Head of caudate nucleus (tissue), 42 donors: Measurements from ENCODE around the gene PACS2.
"Not testable (repeated sequence)": the region's sequence is repeated elsewhere in the genome, so short reads cannot be mapped to it uniquely, and the experiment has no call there.

Source experiments
- DNase-seq, 42 donors: peaks; one replicate each; pipeline versions ENCODE4 v3.0.0 to v3.0.0-alpha.2; 2020 to 2021; ENCODE audit warnings: mixed read lengths in 7 of 42
- intact Hi-C: fragments of 100-400 bp; cut with DNase I; formaldehyde crosslinking; loops from one replicate; pipeline ENCODE4 v1.15.0; 2022

Gene PACS2

GRCh38 chr14:105355850-105356604 lies 41.5 kb downstream of the PACS2 start:
- intact Hi-C loops, result no loop called here

GRCh38 chr14:105356927-105357326 lies 42.4 kb downstream of the PACS2 start:
- no peak for DNase-seq
- intact Hi-C loops, result no loop called here

More at GRCh38 chr14:105355850-105356604, 41.5 kb downstream of the PACS2 start:
- no peak for DNase-seq

- DNase-seq, result no peak
- intact Hi-C loops, result no loop called here
Measured at GRCh38 chr14:105357626-105358025, 43.1 kb downstream of the PACS2 start.

GRCh38 chr14:105358140-105358846 lies 43.7 kb downstream of the PACS2 start:
- intact Hi-C loops, result no loop called here
- DNase-seq, result no peak

- no peak for DNase-seq
- intact Hi-C loops, result no loop called here
Measured at GRCh38 chr14:105358943-105359342, 44.4 kb downstream of the PACS2 start.

- intact Hi-C loops, DNase-seq: not testable (repeated sequence)
Measured at GRCh38 chr14:105361412-105361811, 46.9 kb downstream of the PACS2 start.

GRCh38 chr14:105363847-105364708 lies 49.5 kb downstream of the PACS2 start:
- peak in 4 of 42 donors; percentile 22 to 47 (median 35) for DNase-seq
- intact Hi-C loops, result no loop called here

- intact Hi-C loops, result loop anchor here (5.0 kb wide), 1 partner anchor 117 kb away; no protein-coding TSS in a partner anchor
- DNase-seq, result no peak
Measured at GRCh38 chr14:105365101-105365500, 50.6 kb downstream of the PACS2 start.

GRCh38 chr14:105365681-105366080 lies 51.1 kb downstream of the PACS2 start:
- DNase-seq, result no peak
- intact Hi-C loops, result loop anchor here (5.0 kb wide), 1 partner anchor 117 kb away; no protein-coding TSS in a partner anchor

- DNase-seq, result peak in 17 of 42 donors; percentile 21 to 72 (median 57)
- intact Hi-C loops, result loop anchor here (5.0 kb wide), 1 partner anchor 116 kb away; no protein-coding TSS in a partner anchor
Measured at GRCh38 chr14:105366386-105367074, 52.0 kb downstream of the PACS2 start.

- intact Hi-C loops, result loop anchor here (5.0 kb wide), 1 partner anchor 115 kb away; no protein-coding TSS in a partner anchor
- DNase-seq, result no peak
Measured at GRCh38 chr14:105367116-105368031, 52.8 kb downstream of the PACS2 start.

- no peak for DNase-seq
Measured at GRCh38 chr14:105368032-105368417, 53.5 kb downstream of the PACS2 start.

GRCh38 chr14:105368426-105368825 lies 53.9 kb downstream of the PACS2 start:
- intact Hi-C loops, result loop anchor here (5.0 kb wide), 1 partner anchor 114 kb away; no protein-coding TSS in a partner anchor

More at GRCh38 chr14:105368032-105368417, 53.5 kb downstream of the PACS2 start:
- intact Hi-C loops, result loop anchor here (5.0 kb wide), 1 partner anchor 114 kb away; no protein-coding TSS in a partner anchor

GRCh38 chr14:105368910-105369652 lies 54.5 kb downstream of the PACS2 start:
- DNase-seq, result peak in 2 of 42 donors; percentile 26 to 41
- intact Hi-C loops, result loop anchor here (5.0 kb wide), 1 partner anchor 113 kb away; no protein-coding TSS in a partner anchor

More at GRCh38 chr14:105368426-105368825, 53.9 kb downstream of the PACS2 start:
- no peak for DNase-seq

- intact Hi-C loops, result loop anchor here (2.0 to 5.0 kb wide), 2 partner anchors 113 to 159 kb away; no protein-coding TSS in a partner anchor
- no peak for DNase-seq
Measured at GRCh38 chr14:105369653-105370040, 55.1 kb downstream of the PACS2 start.

GRCh38 chr14:105374389-105374788 lies 59.8 kb downstream of the PACS2 start:
- intact Hi-C loops, result no loop called here
- DNase-seq, result no peak
